RKO (cell line): ENCODE data around the gene LEKR1.
"Not testable (repeated sequence)": the region's sequence is repeated elsewhere in the genome, so short reads cannot be mapped to it uniquely, and the experiment has no call there.

Experiments
- DNase-seq: peaks from one replicate; pipeline ENCODE4 v3.0.0-alpha.2; 2016; ENCODE audit warnings: low spot score

The LEKR1 gene

DNA sequence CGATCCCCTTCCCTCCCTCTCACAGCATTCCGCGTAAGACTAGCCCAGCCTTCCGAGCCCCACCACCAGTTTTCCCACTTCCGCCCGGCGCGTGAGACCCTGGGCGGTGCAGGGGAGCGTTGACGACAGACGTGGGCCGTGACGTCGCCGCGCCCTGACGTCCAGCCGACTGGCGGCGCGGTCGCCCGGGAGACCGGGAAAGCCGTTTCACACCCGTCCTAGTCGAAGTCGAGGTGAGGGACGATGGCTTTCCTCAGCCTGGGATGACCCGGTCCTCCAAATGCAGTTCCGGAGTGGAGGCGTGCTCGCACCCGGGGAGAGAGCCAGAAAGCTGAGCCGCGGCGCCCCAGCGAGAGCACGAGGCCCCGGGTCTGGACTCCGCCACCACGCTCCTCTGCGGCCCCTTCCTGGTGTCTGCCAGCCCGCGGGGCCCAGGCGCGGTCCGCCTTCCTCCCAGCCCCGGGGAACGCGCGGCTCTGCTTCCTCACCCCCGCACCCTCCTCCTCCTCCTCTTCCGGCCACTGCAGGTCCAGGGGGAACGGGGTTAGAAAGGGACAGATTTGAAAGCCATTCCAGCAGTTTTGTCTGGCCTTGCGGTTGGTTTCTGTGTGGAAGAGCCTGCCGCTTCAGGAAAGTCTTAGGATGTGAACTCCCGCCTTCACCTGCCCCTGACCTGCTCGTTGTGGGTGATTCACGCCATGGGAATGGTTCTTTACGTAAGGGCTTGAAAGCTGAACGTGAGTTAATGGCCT, at the start of gene LEKR1:
TSS of gene LEKR1 (plus strand) at position 210 of the 752 bp plus-strand sequence. CDS start 2,977 bp downstream, outside the sequence.
- peak; percentile 89 for DNase-seq

DNA sequence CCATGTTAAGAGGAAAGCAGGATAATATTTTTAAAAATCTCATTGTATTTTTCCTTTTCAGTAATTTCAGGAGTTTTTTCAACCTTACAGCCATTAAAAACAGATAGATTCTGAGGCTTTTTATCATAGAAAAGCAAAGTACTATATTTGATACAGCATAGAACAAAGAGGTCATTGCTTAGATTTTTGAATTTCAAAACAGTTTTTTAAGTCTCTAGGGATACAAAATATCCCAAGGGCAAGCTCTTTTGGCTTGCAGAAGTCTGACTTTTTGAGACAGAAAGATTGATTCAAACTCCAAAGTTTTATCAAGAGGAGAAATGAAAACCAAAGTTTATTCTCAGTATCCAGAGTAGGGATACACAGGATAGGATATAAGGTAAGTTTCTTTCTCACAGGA, 49.3 kb upstream of the LEKR1 start:
- DNase-seq, result no peak

- peak; percentile 40 for DNase-seq
Observed at GRCh38 chr3:156781310-156782230, 44.6 kb upstream of the LEKR1 start.

DNA sequence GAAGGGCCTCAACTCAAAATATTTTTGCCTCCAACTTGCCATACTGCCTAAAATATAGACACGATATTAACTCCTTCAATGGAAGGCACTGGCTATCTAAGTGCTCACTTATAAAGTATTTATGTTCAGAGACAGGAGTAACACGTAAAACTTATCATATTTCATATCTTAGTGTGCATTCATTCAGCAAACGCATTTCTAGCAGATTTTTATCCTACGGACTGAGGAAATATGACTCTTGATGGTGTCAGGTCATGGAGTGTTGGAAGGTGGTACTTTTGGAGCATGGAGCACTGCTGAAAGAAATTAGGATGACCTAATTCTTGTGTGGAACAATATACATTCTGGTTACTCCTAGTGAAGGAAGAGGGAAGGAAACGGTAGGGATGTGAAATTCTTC, 43.8 kb upstream of the LEKR1 start:
- DNase-seq, result no peak

DNA sequence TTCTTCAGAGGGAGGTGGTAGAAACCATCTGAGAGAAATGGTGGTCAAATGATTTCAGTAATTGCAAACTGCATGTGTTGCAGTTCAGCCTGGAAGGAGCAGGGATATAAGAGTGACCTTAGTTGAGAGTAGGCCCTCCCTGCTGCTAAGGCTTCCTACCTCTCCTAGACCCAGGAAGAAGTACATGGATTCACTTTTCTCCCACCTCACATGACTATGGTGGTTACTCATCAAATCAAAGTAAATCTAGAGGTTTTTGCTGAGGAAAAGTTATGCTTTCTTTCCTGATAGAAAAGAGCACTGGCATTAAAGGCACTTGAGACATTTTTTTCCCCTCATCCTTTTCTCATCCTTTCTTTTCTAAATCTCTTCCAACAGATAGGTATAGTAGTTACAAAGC, 43.2 kb upstream of the LEKR1 start:
- DNase-seq, result no peak

- no peak for DNase-seq
Observed at GRCh38 chr3:156787001-156787400, 39.2 kb upstream of the LEKR1 start.

GRCh38 chr3:156787926-156788663, 38.1 kb upstream of the LEKR1 start:
- peak; percentile 92 for DNase-seq

DNA sequence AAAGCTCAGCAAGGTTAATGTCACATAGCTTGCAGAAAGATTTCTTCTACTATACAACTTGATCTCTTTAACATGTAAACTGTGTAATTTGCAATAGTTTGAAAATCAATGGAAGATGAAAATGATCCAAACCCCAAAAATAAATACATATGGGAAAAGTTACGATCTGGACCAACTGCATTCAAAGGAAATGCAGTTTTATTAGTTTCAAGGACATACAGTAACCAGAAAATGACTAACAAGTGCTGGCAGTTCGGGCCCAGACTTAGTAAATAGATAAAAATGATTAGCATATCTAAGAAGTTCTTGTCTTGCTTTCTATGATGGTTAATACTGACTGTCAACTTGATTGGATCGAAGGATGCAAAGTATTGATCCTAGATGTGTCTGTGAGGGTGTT, 37.3 kb upstream of the LEKR1 start:
- DNase-seq, result no peak

DNA sequence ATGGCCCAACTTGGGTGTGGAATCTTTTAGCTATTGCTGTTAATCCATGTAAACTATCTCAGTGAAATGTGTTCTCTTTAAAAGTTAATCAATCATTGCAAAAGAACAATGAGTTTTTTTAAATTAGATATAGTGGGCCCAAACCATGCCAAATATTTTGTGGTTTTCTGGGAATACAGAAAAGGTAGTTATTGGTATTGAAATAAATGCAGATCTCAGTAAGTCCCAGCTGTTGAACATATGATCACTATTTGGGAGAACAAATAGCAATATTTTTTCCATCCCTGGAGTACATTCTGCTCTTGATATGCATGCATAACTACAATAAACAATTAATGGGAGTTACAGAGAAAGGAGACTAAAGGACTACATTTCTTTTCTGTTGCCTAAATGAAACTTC, 36.0 kb upstream of the LEKR1 start:
- DNase-seq, result no peak

- DNase-seq, result no peak
Observed at GRCh38 chr3:156792114-156792513, 34.0 kb upstream of the LEKR1 start.

DNA sequence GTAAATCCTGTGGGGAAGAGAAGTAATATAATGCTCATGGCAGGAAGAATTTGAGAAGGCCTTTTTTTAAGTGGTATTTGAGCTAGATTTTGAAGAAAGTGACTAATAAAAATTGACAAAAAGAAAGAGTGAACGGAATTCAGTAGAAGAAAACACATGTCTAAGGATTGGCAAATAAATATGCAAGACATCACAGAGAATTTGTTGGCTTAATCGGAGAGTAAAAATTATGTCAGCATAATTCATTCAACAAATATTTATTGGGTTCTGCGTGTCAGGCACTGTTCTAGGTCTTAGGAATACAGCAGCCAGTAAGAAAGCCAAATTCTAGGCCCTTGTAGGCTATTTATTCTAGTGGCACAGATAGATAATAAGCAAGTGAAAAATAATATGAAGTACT, 33.6 kb upstream of the LEKR1 start:
- no peak for DNase-seq

DNA sequence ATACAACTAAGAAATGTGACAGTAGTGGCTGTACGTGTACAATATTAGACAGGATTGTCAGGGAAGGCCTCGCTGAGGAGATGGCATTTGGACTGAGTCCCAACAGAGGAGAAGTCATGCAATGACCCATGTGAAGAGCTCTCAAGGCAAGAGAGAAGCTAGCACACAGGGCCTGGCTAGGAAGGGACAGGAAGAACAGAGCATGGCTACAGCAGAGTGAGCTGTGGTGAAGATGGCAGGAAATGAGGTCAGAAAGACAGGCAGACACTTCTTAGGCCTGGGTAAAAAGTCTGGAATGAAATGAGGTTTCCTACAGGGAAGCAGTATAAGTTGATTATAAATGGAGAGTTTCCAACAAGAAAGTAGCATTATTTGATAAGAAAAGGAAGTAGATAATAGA, 33.2 kb upstream of the LEKR1 start:
- DNase-seq, result no peak

GRCh38 chr3:156793400-156793799, 32.8 kb upstream of the LEKR1 start:
- no peak for DNase-seq

- no peak for DNase-seq
Observed at GRCh38 chr3:156793851-156794250, 32.3 kb upstream of the LEKR1 start.

DNA sequence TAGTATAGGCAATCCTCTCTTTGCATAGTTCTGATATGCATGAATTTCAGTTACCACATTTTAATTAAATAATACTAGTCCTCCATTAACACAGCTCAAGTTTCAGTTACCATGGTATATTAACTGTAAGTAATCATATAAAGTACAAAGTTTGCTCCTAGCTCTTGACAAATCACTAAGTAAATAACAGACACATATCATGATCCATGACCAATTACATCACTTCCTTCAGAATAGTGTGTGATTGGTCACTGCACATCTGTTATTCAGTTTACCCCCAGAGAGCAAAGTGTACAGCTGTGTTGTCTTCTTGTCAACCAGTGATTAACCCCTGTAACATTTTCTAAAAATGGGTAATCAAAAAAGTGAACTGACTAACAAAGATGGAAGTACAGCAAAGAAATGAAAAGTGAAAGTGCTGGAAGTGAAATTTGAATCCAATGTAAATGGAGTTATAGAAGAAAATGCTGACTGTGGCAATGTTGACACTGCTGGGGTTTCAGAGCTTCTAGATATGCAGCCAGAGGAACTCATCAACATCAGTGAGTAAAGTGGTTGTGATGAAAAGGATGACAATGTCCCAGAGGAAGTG, 30.2 kb upstream of the LEKR1 start:
- peak; percentile 75 for DNase-seq

- no peak for DNase-seq
Observed at GRCh38 chr3:156797368-156797767, 28.8 kb upstream of the LEKR1 start.

- DNase-seq, result not testable (repeated sequence)
Observed at GRCh38 chr3:156800287-156800686, 25.9 kb upstream of the LEKR1 start.

GRCh38 chr3:156801746-156802145, 24.4 kb upstream of the LEKR1 start:
- no peak for DNase-seq

DNA sequence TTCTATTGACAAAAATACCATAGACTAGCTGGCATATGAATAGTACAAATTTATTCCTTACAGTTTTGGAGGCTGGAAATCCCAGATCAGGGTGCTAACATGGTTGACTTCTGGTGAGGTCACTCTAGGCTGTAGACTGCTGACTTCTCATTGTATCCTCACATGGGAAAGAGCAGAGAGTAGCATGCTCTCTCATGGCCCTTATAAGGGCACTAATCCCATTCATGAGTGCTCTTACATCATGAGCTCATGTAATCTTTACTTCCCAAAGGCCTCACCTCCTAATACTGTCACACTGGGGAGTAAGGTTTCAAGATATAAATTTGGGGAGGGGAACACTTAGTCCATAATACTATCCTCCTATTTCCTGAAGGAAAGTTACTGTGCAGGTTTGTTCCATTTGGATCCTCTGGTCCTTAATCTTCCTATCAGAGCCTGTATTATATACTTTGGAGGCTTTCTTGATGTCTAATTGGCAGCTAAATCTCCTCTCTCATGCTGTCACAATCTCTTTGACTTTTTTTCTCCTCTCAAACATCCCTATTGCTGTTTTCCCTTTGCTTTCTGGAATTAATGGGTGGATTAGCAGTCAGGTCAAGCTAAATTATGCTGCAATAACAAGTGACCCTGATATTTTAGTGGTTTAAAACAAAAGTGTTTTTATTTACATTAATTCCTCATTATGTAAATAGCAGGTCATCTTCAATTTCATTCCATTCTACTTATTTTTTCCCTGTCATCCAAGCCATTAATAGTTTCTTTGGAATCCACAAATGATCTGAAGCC, 23.1 kb upstream of the LEKR1 start:
- no peak for DNase-seq

GRCh38 chr3:156803952-156804741, 22.0 kb upstream of the LEKR1 start:
- DNase-seq, result no peak
